ENCODE data around the gene EIF4E1B.

The EIF4E1B gene

GRCh38 chr5:176647843-176648473 is 17.5 kb downstream of the EIF4E1B start:
- DNase-seq = no peak

- no peak for DNase-seq
These were observed 18.2 kb downstream of the EIF4E1B start for GRCh38 chr5:176648474-176649194.

GRCh38 chr5:176650354-176650884 is 19.9 kb downstream of the EIF4E1B start:
- no peak for DNase-seq

- DNase-seq = no peak
These were observed 21.1 kb downstream of the EIF4E1B start for GRCh38 chr5:176651472-176651980.

GRCh38 chr5:176652136-176652535 is 21.7 kb downstream of the EIF4E1B start:
- no peak for DNase-seq

GRCh38 chr5:176653401-176654385 is 23.2 kb downstream of the EIF4E1B start:
- no peak for DNase-seq

- no peak for DNase-seq
These were observed 24.4 kb downstream of the EIF4E1B start for GRCh38 chr5:176654856-176655255.

DNA sequence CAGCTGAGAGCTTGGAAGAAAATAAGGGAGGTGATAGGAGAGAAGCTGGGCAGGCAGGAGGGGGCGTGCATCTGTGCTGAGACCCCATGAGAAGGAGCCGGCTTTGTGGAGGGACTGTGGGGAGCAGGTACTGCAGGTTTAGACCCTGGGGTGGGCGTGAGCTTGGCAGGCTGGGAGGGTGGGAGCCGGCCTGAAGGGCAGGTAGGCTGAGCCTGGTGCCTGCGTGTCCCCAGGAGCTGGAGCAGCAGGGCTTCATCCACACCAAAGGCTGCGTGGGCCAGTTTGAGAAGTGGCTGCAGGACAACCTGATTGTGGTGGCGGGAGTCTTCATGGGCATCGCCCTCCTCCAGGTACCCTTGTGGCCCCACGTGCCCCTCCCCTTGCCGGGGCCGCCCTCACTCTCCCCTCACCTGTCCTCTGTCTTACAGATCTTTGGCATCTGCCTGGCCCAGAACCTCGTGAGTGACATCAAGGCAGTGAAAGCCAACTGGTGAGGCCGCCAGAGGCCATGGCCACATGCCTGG is 26.1 kb downstream of the EIF4E1B start:
- DNase-seq = no peak

GRCh38 chr5:176658007-176658599 is 27.6 kb downstream of the EIF4E1B start:
- no peak for DNase-seq

DNA sequence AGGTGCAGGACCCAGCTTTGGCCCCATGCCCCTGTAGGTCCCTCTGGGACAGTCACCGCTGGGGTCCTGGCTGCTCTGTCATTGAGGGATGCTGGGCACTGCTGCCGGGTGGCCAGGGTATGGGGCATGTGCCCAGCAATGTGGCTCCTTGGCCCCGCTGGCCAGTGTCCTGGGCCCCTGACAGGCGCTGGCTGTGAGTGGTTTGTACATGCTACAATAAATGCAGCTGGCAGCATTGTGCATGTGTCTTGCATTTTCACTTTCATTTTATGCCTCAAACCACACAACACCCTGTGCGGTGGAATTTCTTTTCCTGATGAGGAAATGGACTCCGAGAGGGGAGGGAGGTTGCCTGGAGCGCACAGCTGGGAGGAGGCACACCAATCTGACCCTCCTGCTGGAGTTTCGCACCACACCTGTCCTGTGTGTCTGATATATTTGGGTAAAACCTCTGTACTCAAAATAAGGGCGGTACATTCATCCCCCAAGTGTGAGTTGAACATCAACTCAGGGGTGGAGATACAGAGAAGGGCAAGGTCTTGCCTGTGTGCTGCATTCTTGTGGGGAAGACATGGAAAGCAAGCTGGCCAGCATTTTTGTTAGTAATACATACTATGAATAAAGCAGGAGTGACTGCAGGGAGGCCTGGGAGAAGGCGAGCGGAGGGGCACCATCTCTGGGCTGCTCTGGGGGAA is 28.5 kb downstream of the EIF4E1B start:
- no peak for DNase-seq

DNA sequence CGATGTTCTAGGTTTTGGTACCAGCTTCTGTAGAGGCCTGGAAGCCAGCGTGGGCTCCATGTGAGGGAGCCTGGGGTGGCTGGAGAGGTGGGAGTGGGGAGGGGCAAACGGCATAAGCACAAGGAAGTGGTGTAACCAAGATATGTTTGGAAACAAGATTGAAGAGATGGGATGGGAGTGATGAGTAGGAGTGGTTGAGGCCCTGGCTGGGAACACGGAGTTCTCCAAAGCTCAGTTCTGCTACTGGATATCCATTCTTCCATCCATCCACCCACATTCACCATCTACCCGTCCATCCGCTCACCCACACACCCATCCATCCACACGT is 29.0 kb downstream of the EIF4E1B start:
- DNase-seq = no peak

- no peak for DNase-seq
These were observed 29.5 kb downstream of the EIF4E1B start for GRCh38 chr5:176659860-176660461.

DNA sequence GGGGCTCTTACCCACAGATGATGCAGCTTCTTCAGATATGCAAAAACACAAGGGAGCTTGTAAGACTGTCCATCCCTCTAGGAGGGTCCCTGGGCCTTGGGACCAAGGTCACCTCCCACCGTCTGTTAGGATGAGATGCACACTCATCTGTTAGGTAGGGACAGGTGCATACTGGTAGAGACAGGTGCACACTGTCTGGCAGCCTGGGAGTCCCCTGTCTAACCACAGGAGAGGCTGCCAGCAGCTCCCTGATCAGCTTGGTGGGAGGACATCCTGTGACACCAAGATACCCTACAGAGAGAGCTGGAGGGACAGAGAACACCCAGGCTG is 30.0 kb downstream of the EIF4E1B start:
- no peak for DNase-seq

GRCh38 chr5:176660860-176661641 is 30.6 kb downstream of the EIF4E1B start:
- no peak for DNase-seq

DNA sequence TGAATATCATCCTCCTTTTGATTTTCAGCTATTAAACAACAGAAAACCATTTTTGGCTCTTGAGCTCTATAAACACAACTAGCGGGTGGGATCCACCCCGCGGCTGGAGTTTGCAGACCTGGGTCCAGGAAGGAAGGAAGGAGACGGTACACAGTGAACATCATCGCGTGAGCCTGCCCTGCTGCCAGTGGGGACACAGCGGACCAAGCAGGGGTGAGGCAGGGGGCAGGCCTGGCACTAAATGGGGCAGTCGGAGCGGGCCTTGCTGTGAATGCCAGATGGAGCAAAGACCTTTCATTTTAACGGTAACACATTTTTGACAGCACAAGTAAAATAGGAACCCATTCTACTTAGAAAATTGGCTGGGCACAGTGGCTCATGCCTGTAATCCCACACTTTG is 31.2 kb downstream of the EIF4E1B start:
- no peak for DNase-seq

GRCh38 chr5:176662371-176663333 is 32.2 kb downstream of the EIF4E1B start:
- DNase-seq = no peak

GRCh38 chr5:176663566-176663965 is 33.1 kb downstream of the EIF4E1B start:
- DNase-seq = no peak

DNA sequence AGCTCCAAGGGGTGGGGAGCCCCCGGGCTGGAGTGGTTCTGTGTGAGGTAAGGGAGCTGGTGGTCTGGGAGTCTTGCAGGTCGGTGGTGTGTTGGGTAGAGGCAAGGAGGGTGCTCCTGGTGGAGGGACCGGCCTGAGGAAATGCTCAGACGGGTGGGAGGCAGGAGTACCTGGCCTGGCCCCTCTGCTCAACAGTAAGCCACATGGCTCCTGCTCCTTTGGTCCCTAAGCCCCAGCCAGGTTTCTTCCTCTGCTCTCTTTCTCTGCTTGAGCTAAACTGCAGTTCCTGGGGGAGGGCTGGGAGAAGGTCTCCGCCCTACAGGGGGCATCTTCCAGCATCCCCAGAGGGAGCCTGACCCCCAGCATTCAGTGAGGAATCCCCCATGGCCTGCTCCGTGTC is 34.0 kb downstream of the EIF4E1B start:
- DNase-seq = no peak

DNA sequence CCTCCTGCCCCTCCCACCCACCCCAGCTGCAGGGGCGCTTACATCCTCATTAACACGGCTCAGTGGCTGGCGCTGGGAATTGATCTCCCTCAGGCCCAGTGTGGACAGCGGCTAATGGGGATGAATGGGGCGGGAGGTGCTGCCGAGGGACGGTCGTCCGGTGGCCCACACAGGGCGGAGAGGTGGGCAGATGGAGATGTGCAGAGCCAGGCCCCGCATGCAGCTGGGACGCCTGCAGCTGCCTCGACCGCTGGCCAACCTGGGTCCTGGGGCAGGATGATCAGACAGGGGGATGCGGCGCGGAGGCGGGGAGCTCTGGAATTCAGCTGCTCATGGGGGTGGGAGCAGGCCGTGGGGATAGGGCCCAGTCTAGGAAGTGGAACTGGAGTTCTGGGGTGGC is 34.4 kb downstream of the EIF4E1B start:
- DNase-seq = no peak

- DNase-seq = no peak
These were observed 35.0 kb downstream of the EIF4E1B start for GRCh38 chr5:176665517-176665916.
